ENCODE results near the gene COL15A1.

GRCh38 chr9:99026956-99027298, 83.2 kb downstream of the COL15A1 start:
- no peak for TF ChIP-seq POLR2A (IDR thresholded peaks at IDR 0.05; ENCODE audit: low read length)
- TF ChIP-seq GATA1 (IDR thresholded peaks at IDR 0.05; ENCODE audit: low read depth, low read length): no peak
